H9 (cell line): Measurements from ENCODE around the gene ZNF626. TPM values are rescaled to one million over a fixed set of nuclear protein-coding genes. Genes with fewer than 3 reads are reported as not detected.
"Not testable (repeated sequence)": the region's sequence is repeated elsewhere in the genome, so short reads cannot be mapped to it uniquely, and the experiment has no call there.

Source experiments
- DNase-seq: peaks from one replicate; pipeline ENCODE4 v3.0.0-alpha.2; 2017
- H2AFZ ChIP-seq: one replicate; pipeline ENCODE4 v1.6.1; 2013; ENCODE audit warnings: mild to moderate bottlenecking, low read length, control low read depth, moderate library complexity
- H2AK5ac ChIP-seq: 2 replicates; pipeline ENCODE4 v1.6.1; 2013; ENCODE audit warnings: low read length, control low read depth, mixed read lengths; ENCODE audit not compliant: insufficient read length
- H2BK120ac ChIP-seq: one replicate; pipeline ENCODE4 v1.6.1; 2013; ENCODE audit warnings: low read depth, mild to moderate bottlenecking, low read length, control low read depth, inconsistent platforms; ENCODE audit not compliant: poor library complexity, severe bottlenecking
- H2BK12ac ChIP-seq: 2 replicates; pipeline ENCODE4 v1.6.1; 2013; ENCODE audit warnings: low read length, control low read depth, mixed read lengths, low read depth; ENCODE audit not compliant: insufficient read length
- H2BK15ac ChIP-seq: 2 replicates; pipeline ENCODE4 v1.6.1; 2013; ENCODE audit warnings: low read depth, low read length, control low read depth
- H2BK20ac ChIP-seq: one replicate; pipeline ENCODE4 v1.6.1; 2013; ENCODE audit warnings: low read depth, mild to moderate bottlenecking, low read length, control low read depth, inconsistent platforms; ENCODE audit not compliant: poor library complexity, severe bottlenecking
- H2BK5ac ChIP-seq: 2 replicates; pipeline ENCODE4 v1.6.1; 2013; ENCODE audit warnings: low read length, control low read depth, mixed read lengths; ENCODE audit not compliant: insufficient read length
- H3K14ac ChIP-seq: 2 replicates; pipeline ENCODE4 v1.6.1; 2013; ENCODE audit warnings: low read length, control low read depth; ENCODE audit not compliant: insufficient read depth
- H3K18ac ChIP-seq: 2 replicates; pipeline ENCODE4 v1.6.1; 2013; ENCODE audit warnings: low read depth, mild to moderate bottlenecking, mixed read lengths, low read length, control low read depth; ENCODE audit not compliant: insufficient read length
- H3K23ac ChIP-seq: 2 replicates; pipeline ENCODE4 v1.6.1; 2013; ENCODE audit warnings: low read length, control low read depth, mixed read lengths, low read depth; ENCODE audit not compliant: insufficient read length
- H3K23me2 ChIP-seq: 2 replicates; pipeline ENCODE4 v1.6.1; 2013; ENCODE audit warnings: low read depth, mild to moderate bottlenecking, mixed read lengths, low read length, control low read depth; ENCODE audit not compliant: insufficient read length, poor library complexity, severe bottlenecking
- H3K27ac ChIP-seq: 2 replicates; pipeline ENCODE4 v1.5.1; 2013; ENCODE audit warnings: low read length, control low read depth, mixed read lengths, low read depth; ENCODE audit not compliant: insufficient read length
- H3K27me3 ChIP-seq: 2 replicates; pipeline ENCODE4 v1.6.1; 2013; ENCODE audit warnings: low read length, control low read depth, inconsistent platforms; ENCODE audit not compliant: insufficient read depth
- H3K4ac ChIP-seq: 2 replicates; pipeline ENCODE4 v1.6.1; 2013; ENCODE audit warnings: low read depth, mild to moderate bottlenecking, control low read depth, inconsistent platforms, low read length, moderate library complexity
- H3K4me1 ChIP-seq: 2 replicates; pipeline ENCODE4 v1.6.1; 2013; ENCODE audit warnings: low read length, control low read depth, inconsistent platforms; ENCODE audit not compliant: insufficient read depth
- H3K4me2 ChIP-seq: 2 replicates; pipeline ENCODE4 v1.6.1; 2013; ENCODE audit warnings: low read length, control low read depth, mixed read lengths; ENCODE audit not compliant: insufficient read length, insufficient read depth
- H3K56ac ChIP-seq: 2 replicates; pipeline ENCODE4 v1.6.1; 2013; ENCODE audit warnings: low read depth, mild to moderate bottlenecking, mixed read lengths, low read length, control low read depth; ENCODE audit not compliant: insufficient read length
- H3K79me1 ChIP-seq: 2 replicates; pipeline ENCODE4 v1.6.1; 2013; ENCODE audit warnings: low read depth, mild to moderate bottlenecking, moderate library complexity, low read length, control low read depth, inconsistent platforms; ENCODE audit not compliant: insufficient read depth, poor library complexity, severe bottlenecking
- H3K79me2 ChIP-seq: 2 replicates; pipeline ENCODE4 v1.6.1; 2013; ENCODE audit warnings: low read length, control low read depth, inconsistent platforms; ENCODE audit not compliant: insufficient read depth
- H3K9ac ChIP-seq: 2 replicates; pipeline ENCODE4 v1.6.1; 2013; ENCODE audit warnings: low read length, control low read depth, mixed read lengths; ENCODE audit not compliant: insufficient read length; ENCODE audit errors: extremely low read depth
- H3K9me3 ChIP-seq: one replicate; pipeline ENCODE4 v1.6.1; 2013; ENCODE audit warnings: low read depth, low read length, inconsistent platforms; ENCODE audit not compliant: control insufficient read depth
- H3T11ph ChIP-seq: one replicate; pipeline ENCODE4 v1.6.1; 2013; ENCODE audit warnings: mild to moderate bottlenecking, low read length, control low read depth, inconsistent platforms
- H4K20me1 ChIP-seq: one replicate; pipeline ENCODE4 v1.6.1; 2013; ENCODE audit not compliant: control insufficient read depth, insufficient read length, insufficient read depth
- H4K5ac ChIP-seq: 2 replicates; pipeline ENCODE4 v1.6.1; 2013; ENCODE audit warnings: low read depth, mild to moderate bottlenecking, mixed read lengths, low read length, control low read depth; ENCODE audit not compliant: insufficient read length
- H4K8ac ChIP-seq: replicated peaks from 2 replicates; pipeline ENCODE4 v1.6.1; 2013; ENCODE audit warnings: low read length, control low read depth, mixed read lengths, low read depth; ENCODE audit not compliant: insufficient read length
- H4K91ac ChIP-seq: 2 replicates; pipeline ENCODE4 v1.6.1; 2013; ENCODE audit warnings: low read depth, mild to moderate bottlenecking, moderate library complexity, mixed read lengths, low read length, control low read depth; ENCODE audit not compliant: insufficient read length
- H3K27ac Mint-ChIP-seq, 3 experiments: 2 replicates in 2 of 3; 3 replicates in 1 of 3; pipeline ENCODE4 v1.8.0; 2020 to 2021; ENCODE audit warnings: mixed read lengths in 3 of 3, mild to moderate bottlenecking in 1 of 3, moderate library complexity in 1 of 3
- H3K27me3 Mint-ChIP-seq: 2 replicates; pipeline ENCODE4 v1.8.0; 2021; ENCODE audit warnings: low read depth, mild to moderate bottlenecking, moderate library complexity, mixed read lengths
- H3K36me3 Mint-ChIP-seq, 3 experiments: 2 replicates in 2 of 3; 3 replicates in 1 of 3; pipeline ENCODE4 v1.8.0; 2020 to 2021; ENCODE audit warnings: low read depth in 3 of 3, mixed read lengths in 3 of 3; ENCODE audit not compliant: insufficient read depth in 1 of 3
- H3K4me1 Mint-ChIP-seq, 2 experiments: 2 replicates each; pipeline ENCODE4 v1.8.0; 2020; ENCODE audit warnings: mixed read lengths in 2 of 2
- H3K4me3 Mint-ChIP-seq, 2 experiments: 2 replicates in 1 of 2; 3 replicates in 1 of 2; pipeline ENCODE4 v1.8.0; 2020 to 2021; ENCODE audit warnings: mild to moderate bottlenecking in 2 of 2, mixed read lengths in 2 of 2, moderate library complexity in 1 of 2
- H3K9me3 Mint-ChIP-seq, 2 experiments: 2 replicates in 1 of 2; 3 replicates in 1 of 2; pipeline ENCODE4 v1.8.0; 2020; ENCODE audit warnings: mild to moderate bottlenecking in 2 of 2, mixed read lengths in 2 of 2, moderate library complexity in 1 of 2
- WGBS: extraction: QIAGEN DNeasy Blood & Tissue Kit; methylation state at CpG from one replicate; pipeline ENCODE4 v1.1.7; 2013; ENCODE audit warnings: missing lambda C conversion rate, low lambda C conversion rate, mixed read lengths; ENCODE audit not compliant: insufficient read length; ENCODE audit errors: extremely low coverage; 5-methylcytosine and 5-hydroxymethylcytosine counted together
- total RNA-seq: library from RNA; stranded (reverse); gene quantifications from 2 replicates; pipeline ENCODE4 v1.2.1, GENCODE V29; 2021
- TF ChIP-seq, protein P1 (sequence below): fragments of 200-600 bp; sonication (generic); conservative IDR thresholded peaks from 3 replicates; pipeline ENCODE4 v1.8.0; 2021; ENCODE audit warnings: antibody characterized with exemption, mild to moderate bottlenecking

Gene ZNF626
- total RNA-seq, 1 experiment from 2014 or later: 18.3 TPM

GRCh38 chr19:20616071-20616470, 45.3 kb downstream of the ZNF626 start:
- H2BK20ac ChIP-seq: no peak overlapping the region
- no peak for DNase-seq
- no peaks in the 10 kb centered on the region for H3K27me3 ChIP-seq
- H3K4me2 ChIP-seq: no peak overlapping the region
- H2AK5ac ChIP-seq: no peak overlapping the region
- no peak overlapping the region for H3K14ac ChIP-seq
- no peaks in the 10 kb centered on the region for H4K20me1 ChIP-seq
- TF ChIP-seq, protein P1, sequence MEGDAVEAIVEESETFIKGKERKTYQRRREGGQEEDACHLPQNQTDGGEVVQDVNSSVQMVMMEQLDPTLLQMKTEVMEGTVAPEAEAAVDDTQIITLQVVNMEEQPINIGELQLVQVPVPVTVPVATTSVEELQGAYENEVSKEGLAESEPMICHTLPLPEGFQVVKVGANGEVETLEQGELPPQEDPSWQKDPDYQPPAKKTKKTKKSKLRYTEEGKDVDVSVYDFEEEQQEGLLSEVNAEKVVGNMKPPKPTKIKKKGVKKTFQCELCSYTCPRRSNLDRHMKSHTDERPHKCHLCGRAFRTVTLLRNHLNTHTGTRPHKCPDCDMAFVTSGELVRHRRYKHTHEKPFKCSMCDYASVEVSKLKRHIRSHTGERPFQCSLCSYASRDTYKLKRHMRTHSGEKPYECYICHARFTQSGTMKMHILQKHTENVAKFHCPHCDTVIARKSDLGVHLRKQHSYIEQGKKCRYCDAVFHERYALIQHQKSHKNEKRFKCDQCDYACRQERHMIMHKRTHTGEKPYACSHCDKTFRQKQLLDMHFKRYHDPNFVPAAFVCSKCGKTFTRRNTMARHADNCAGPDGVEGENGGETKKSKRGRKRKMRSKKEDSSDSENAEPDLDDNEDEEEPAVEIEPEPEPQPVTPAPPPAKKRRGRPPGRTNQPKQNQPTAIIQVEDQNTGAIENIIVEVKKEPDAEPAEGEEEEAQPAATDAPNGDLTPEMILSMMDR: no peak
- no peak overlapping the region for H3K56ac ChIP-seq
- no peak overlapping the region for H3K18ac ChIP-seq
- no peak overlapping the region for H3K4ac ChIP-seq
- no peak overlapping the region for H2BK12ac ChIP-seq
- H4K5ac ChIP-seq: no peak overlapping the region
- no peak overlapping the region for H4K8ac ChIP-seq
- no peak overlapping the region for H2BK5ac ChIP-seq
- no peaks in the 10 kb centered on the region for H3K9me3 ChIP-seq
- no peaks in the 10 kb centered on the region for H3K23me2 ChIP-seq
- no peaks in the 10 kb centered on the region for H3K4me1 ChIP-seq
- no CpG with 5 or more reads among the region's 2 CpGs for WGBS
- no peaks in the 10 kb centered on the region for H3K79me1 ChIP-seq
- H2AFZ ChIP-seq: no peak overlapping the region
- no peak overlapping the region for H4K91ac ChIP-seq
- Mint-ChIP-seq H3K9me3 (peaks cover 40 to 53% of the 10 kb centered on the region in 2 experiments), H3K27me3 (no peaks in the 10 kb centered on the region), H3K27ac (no peak overlapping the region), H3K36me3 (peaks cover 0 to 8% (median 4%) of the 10 kb centered on the region in 3 experiments; a peak in 6 of 7 replicates), H3K4me1 (no peaks in the 10 kb centered on the region; a peak in 1 of 4 replicates), H3K4me3 (no peak overlapping the region)
- H3K79me2 ChIP-seq: no peaks in the 10 kb centered on the region
- no peak overlapping the region for H2BK15ac ChIP-seq
- no peak overlapping the region for H3T11ph ChIP-seq
- no peak overlapping the region for H3K9ac ChIP-seq
- no peak overlapping the region for H3K27ac ChIP-seq
- no peak overlapping the region for H2BK120ac ChIP-seq
- no peak overlapping the region for H3K23ac ChIP-seq

GRCh38 chr19:20614971-20615370, 46.4 kb downstream of the ZNF626 start:
- not testable (repeated sequence) for H2BK12ac ChIP-seq, H3K14ac ChIP-seq, H3K27me3 Mint-ChIP-seq, H3K18ac ChIP-seq, H3K79me1 ChIP-seq, H2BK120ac ChIP-seq, H3K27ac ChIP-seq, H2AK5ac ChIP-seq, H2BK20ac ChIP-seq, H3K23ac ChIP-seq, H3K56ac ChIP-seq, H2BK15ac ChIP-seq, H3K27me3 ChIP-seq, H4K20me1 ChIP-seq, H3K27ac Mint-ChIP-seq, DNase-seq, H3K4me2 ChIP-seq, H3K4me1 ChIP-seq, H2BK5ac ChIP-seq, H3K4me3 Mint-ChIP-seq, H3T11ph ChIP-seq, H3K9me3 ChIP-seq, H3K9ac ChIP-seq, H4K91ac ChIP-seq, H3K4me1 Mint-ChIP-seq, H4K5ac ChIP-seq, H3K4ac ChIP-seq, H2AFZ ChIP-seq, H3K79me2 ChIP-seq, H3K23me2 ChIP-seq, H4K8ac ChIP-seq, H3K36me3 Mint-ChIP-seq
- peaks cover 41 to 54% of the 10 kb centered on the region in 2 experiments for H3K9me3 Mint-ChIP-seq
- no CpG with 5 or more reads among the region's 4 CpGs for WGBS
